HepG2 (cell line): ENCODE data around the gene SLC16A9. TPM values are rescaled to one million over a fixed set of nuclear protein-coding genes. Genes with fewer than 3 reads are reported as not detected.
A peak's percentile ranks its signal among the peaks of the same experiment; 100 is the strongest.
"Not testable (repeated sequence)": the region's sequence is repeated elsewhere in the genome, so short reads cannot be mapped to it uniquely, and the experiment has no call there.

ENCODE experiments used
- ATAC-seq: fragments of 200-7000 bp; cut with Tn5 transposase; 3 replicates; pipeline ENCODE4 v1.9.1; 2020; ENCODE audit warnings: mild to moderate bottlenecking, moderate library complexity
- BruUV-seq: library from RNA; stranded (reverse); fragments of 400-500 nt; replicated peaks from 2 replicates; lab custom pipeline; 2021; lab: Mats Ljungman, UMichigan
- CTCF ChIA-PET: fragments of 300-600 bp; formaldehyde crosslinking; extraction: SDS; loops from one replicate; lab custom pipeline; 2021; ENCODE audit warnings: low total read pairs, inconsistent platforms, low intra/inter-chr PET ratio; lab: Yijun Ruan, JAX
- POLR2A ChIA-PET: fragments of 350-600 bp; sonication (Branson Sonifier 250); formaldehyde crosslinking; loops from one replicate; lab custom pipeline; 2020; ENCODE audit warnings: antibody characterized with exemption, inconsistent platforms; lab: Yijun Ruan, JAX
- DNase-seq: peaks from one replicate; pipeline ENCODE4 v3.0.0-alpha.2; 2015; ENCODE audit warnings: low spot score
- FAIRE-seq: peaks from 3 replicates; lab custom pipeline; 2011; peaks lifted over from hg19 to GRCh38; lab: Jason Lieb, UNC
- H2AFZ ChIP-seq: one replicate; pipeline ENCODE4 v1.6.1; 2011; ENCODE audit warnings: low read length, inconsistent platforms
- H3K27ac ChIP-seq: fragments of 300-600 bp; 3 replicates; pipeline ENCODE4 v1.8.0; 2011; ENCODE audit warnings: mixed run types, mild to moderate bottlenecking, mixed read lengths, low read length, inconsistent platforms; ENCODE audit not compliant: insufficient read depth; ENCODE audit errors: extremely low read length
- H3K27me3 ChIP-seq, 2 experiments: fragments of 200-600 bp in 1 of 2; 2 replicates in 1 of 2; 3 replicates in 1 of 2; pipeline versions ENCODE4 v1.6.0 to v1.8.0; 2011; ENCODE audit warnings: low read length in 2 of 2, mild to moderate bottlenecking in 2 of 2, moderate library complexity in 2 of 2, inconsistent platforms in 1 of 2; ENCODE audit not compliant: insufficient read depth in 2 of 2, control insufficient read depth in 1 of 2
- H3K36me3 ChIP-seq, 2 experiments: fragments of 200-600 bp in 1 of 2; replicated peaks in 1 of 2; 2 replicates in 1 of 2; 3 replicates in 1 of 2; pipeline versions ENCODE4 v1.5.1 to v1.8.0; 2011; ENCODE audit warnings: low read length in 2 of 2, inconsistent platforms in 1 of 2; ENCODE audit not compliant: insufficient read depth in 2 of 2, control insufficient read depth in 1 of 2
- H3K4me1 ChIP-seq: 2 replicates; pipeline ENCODE4 v1.5.1; 2012; ENCODE audit warnings: low read length, inconsistent platforms; ENCODE audit not compliant: insufficient read depth
- H3K4me2 ChIP-seq: 2 replicates; pipeline ENCODE4 v1.6.0; 2011; ENCODE audit warnings: low read depth, low read length, inconsistent platforms
- H3K4me3 ChIP-seq, 3 experiments: fragments of 200-600 bp in 1 of 3; sonication (generic), shearing (Covaris generic) in 1 of 3; replicated peaks in 1 of 3; 2 replicates each; pipeline ENCODE4 v1.5.1; 2011 to 2016; ENCODE audit warnings: low read length in 3 of 3, inconsistent platforms in 2 of 3, low read depth in 2 of 3, mild to moderate bottlenecking in 2 of 3, control low read depth in 1 of 3, mixed read lengths in 1 of 3; ENCODE audit not compliant: insufficient read depth in 1 of 3
- H3K79me2 ChIP-seq: one replicate; pipeline ENCODE4 v1.6.1; 2011; ENCODE audit warnings: low read length, inconsistent platforms; ENCODE audit not compliant: insufficient read depth
- H3K9ac ChIP-seq: 2 replicates; pipeline ENCODE4 v1.6.0; 2011; ENCODE audit warnings: mild to moderate bottlenecking, low read depth, low read length, inconsistent platforms; ENCODE audit not compliant: insufficient read depth
- H3K9me3 ChIP-seq: 2 replicates; pipeline ENCODE4 v1.5.1; 2012; ENCODE audit warnings: mild to moderate bottlenecking, low read length
- H4K20me1 ChIP-seq: 2 replicates; pipeline ENCODE4 v1.6.0; 2011; ENCODE audit warnings: inconsistent platforms, mild to moderate bottlenecking, low read length, moderate library complexity; ENCODE audit not compliant: insufficient read depth
- KAT7 ChIP-seq: IDR thresholded peaks from 2 replicates; pipeline ENCODE4 v1.6.1; 2018; ENCODE audit warnings: borderline replicate concordance, missing compliant biosample characterization
- MAFF ChIP-seq: IDR thresholded peaks from 2 replicates; pipeline ENCODE4 v1.6.1; 2011; ENCODE audit warnings: low read depth, low read length, improper control_type of control experiment
- MAFK ChIP-seq, 2 experiments: IDR thresholded peaks in 1 of 2; conservative IDR thresholded peaks in 1 of 2; 2 replicates each; pipeline ENCODE4 v1.6.1; 2011; ENCODE audit warnings: improper control_type of control experiment in 2 of 2, low read length in 2 of 2
- TAF1 ChIP-seq: sonication (generic); formaldehyde crosslinking; IDR thresholded peaks from 2 replicates; pipeline ENCODE4 v1.4.0; 2020; ENCODE audit warnings: missing genetic modification reagents
- WGBS: methylation state at CpG from one replicate; pipeline ENCODE4 v1.1.6; 2017; ENCODE audit warnings: low lambda C conversion rate; 5-methylcytosine and 5-hydroxymethylcytosine counted together
- in situ Hi-C: cut with HindIII; loops from 2 replicates; pipeline ENCODE4 v1.10.0; 2017; ENCODE audit warnings: low pct_unique_long_range_greater_than_20kb; ENCODE audit not compliant: extremely low pct_ligation_motif_present
- intact Hi-C: fragments of 100-400 bp; cut with micrococcal nuclease; formaldehyde crosslinking; loops from one replicate; pipeline ENCODE4 v1.10.0; 2022; ENCODE audit not compliant: unreplicated experiment
- polyA plus RNA-seq, 8 experiments: library from polyadenylated mRNA; depleted of rRNA in 3 of 8; stranded (reverse) in 7 of 8; unstranded in 1 of 8; fragments of >200 nt; fragmentation: Illumina TruSeq in 4 of 8; extraction: Trizol in 4 of 8; gene quantifications; 2 replicates each; pipeline versions ENCODE4 v1.2.1 to v1.2.3, GENCODE V29; 2011 to 2016; ENCODE audit warnings: low read depth in 4 of 8, missing spikeins in 1 of 8, mixed read lengths in 1 of 8; ENCODE audit not compliant: insufficient read depth in 1 of 8
- total RNA-seq, 5 experiments: library from RNA; depleted of rRNA; stranded (reverse); fragments of >200 nt; fragmentation: Illumina TruSeq; extraction: Trizol; gene quantifications; 2 replicates each; pipeline ENCODE4 v1.2.3, GENCODE V29; 2016; ENCODE audit warnings: low read depth in 1 of 5

Gene SLC16A9
- total and polyA plus RNA-seq, 2 of the 13 experiments (the other 11 are each of a cell fraction or from before 2014, with no cell fraction given) = 0.01 to 0.09 TPM

- Histone ChIP-seq H3K4me3 (no peak overlapping the region), H3K27me3 (0 out of 5 replicates have a peak, but pooled peaks cover 0 to 3% of the 10 kb centered on the region in 2 experiments), H2AFZ (no peak overlapping the region), H3K9me3 (no peaks in the 10 kb centered on the region), H3K27ac (no peak overlapping the region), H3K4me1 (no peaks in the 10 kb centered on the region), H3K36me3 (no peaks in the 10 kb centered on the region), H3K9ac (no peak overlapping the region), H4K20me1 (no peaks in the 10 kb centered on the region), H3K79me2 (no peaks in the 10 kb centered on the region), H3K4me2 (no peak overlapping the region)
- DNase-seq = no peak
- TF ChIP-seq KAT7 (CRISPR knock-in tag) (no peak), TAF1 (no peak), MAFK (conservative IDR thresholded peaks at IDR 0.05 in 1 of 2, IDR thresholded peaks at IDR 0.05 in 1 of 2; ENCODE audit: low read length in 2 of 2) (peak; percentile 76 to 89), MAFF (peak; percentile 85)
- CTCF ChIA-PET = no interaction called here
- in situ Hi-C loops (no loop called here), intact Hi-C loops (no loop called here)
- FAIRE-seq = no peak
- POLR2A ChIA-PET = no interaction called here
- BruUV-seq = no TSS peak
- no peak for ATAC-seq
Observed at GRCh38 chr10:59666310-59666709, 43.3 kb downstream of the SLC16A9 start.

- CTCF ChIA-PET, BruUV-seq, H4K20me1 ChIP-seq: not testable (repeated sequence)
Observed at GRCh38 chr10:59663213-59663612, 46.4 kb downstream of the SLC16A9 start.

More at GRCh38 chr10:59663213-59663612, 46.4 kb downstream of the SLC16A9 start:
- POLR2A ChIA-PET, ATAC-seq, intact Hi-C loops, H3K27me3 ChIP-seq, DNase-seq, H3K4me3 ChIP-seq, H3K27ac ChIP-seq, in situ Hi-C loops, H3K36me3 ChIP-seq, H3K79me2 ChIP-seq, H3K4me1 ChIP-seq, H3K9ac ChIP-seq, H3K4me2 ChIP-seq, H3K9me3 ChIP-seq, FAIRE-seq, H2AFZ ChIP-seq: not testable (repeated sequence)
- 58% methylated on average over 7 of the region's 7 CpGs for WGBS
